AG09319 (cell line): Measurements from ENCODE around the gene HNRNPUL1.

Experiments used
- DNase-seq: peaks from one replicate; pipeline ENCODE4 v3.0.0-alpha.2; 2010; ENCODE audit warnings: low read depth; ENCODE audit errors: extremely low read depth
- CTCF ChIP-seq: IDR thresholded peaks from 2 replicates; pipeline ENCODE4 v1.5.1; 2011; ENCODE audit warnings: low read depth, mild to moderate bottlenecking, inconsistent platforms, low read length, moderate library complexity

The HNRNPUL1 gene

GRCh38 chr19:41319500-41320184, 55.5 kb downstream of the HNRNPUL1 start:
- no peak for DNase-seq
- TF ChIP-seq CTCF: no peak

- TF ChIP-seq CTCF: no peak
- DNase-seq: no peak
Measured at GRCh38 chr19:41320185-41320518, 56.0 kb downstream of the HNRNPUL1 start.

- no peak for TF ChIP-seq CTCF
- no peak for DNase-seq
Measured at GRCh38 chr19:41320568-41320967, 56.4 kb downstream of the HNRNPUL1 start.

- DNase-seq: no peak
- no peak for TF ChIP-seq CTCF
Measured at GRCh38 chr19:41321204-41321599, 57.0 kb downstream of the HNRNPUL1 start.

- peak; percentile 64 for DNase-seq
- peak; percentile 81 for TF ChIP-seq CTCF
Measured at GRCh38 chr19:41321600-41322270, 57.6 kb downstream of the HNRNPUL1 start.

- no peak for TF ChIP-seq CTCF
- DNase-seq: no peak
Measured at GRCh38 chr19:41322451-41322850, 58.3 kb downstream of the HNRNPUL1 start.

GRCh38 chr19:41323023-41323422, 58.9 kb downstream of the HNRNPUL1 start:
- no peak for DNase-seq
- TF ChIP-seq CTCF: no peak
